ENCODE measurements around the gene LRRC46. TPM values are rescaled to one million over a fixed set of nuclear protein-coding genes. Genes with fewer than 3 reads are reported as not detected.

LRRC46 gene
- total RNA-seq: 0.25 TPM in 1 of 2 replicates, not detected in the other

GRCh38 chr17:47831003-47831933 lies at the start of gene LRRC46, which contains the start of gene MRPL10:
LRRC46 (plus strand) TSS chr17:47831670; CDS start chr17:47831990, 320 bp downstream.
MRPL10 (minus strand) TSS chr17:47831541; CDS start chr17:47831511, 30 bp downstream.

GRCh38 chr17:47821424-47822391 lies 9.8 kb upstream of the LRRC46 start, which contains the start of gene OSBPL7:
OSBPL7 (minus strand) TSS chr17:47821794; CDS start chr17:47820278, 1,516 bp downstream.

GRCh38 chr17:47840742-47841487 lies 9.4 kb downstream of the LRRC46 start, which contains the start of gene SCRN2:
SCRN2 (minus strand) TSS chr17:47841273; CDS start chr17:47840843, 430 bp downstream.

GRCh38 chr17:47850692-47851573 lies 19.5 kb downstream of the LRRC46 start, which contains the start of gene SP6:
SP6 (minus strand) TSS chr17:47851163; CDS start chr17:47848429, 2,734 bp downstream.

Other genes starting within 250 kb of the LRRC46 start
- gene KPNB1, start 181.8 kb upstream of the LRRC46 start, total RNA-seq: 199 and 222 TPM in 2 replicates
- 8.7 and 9.1 TPM in 2 replicates for gene TBKBP1, start 137.5 kb upstream of the LRRC46 start, total RNA-seq
- gene TBX21, start 98.4 kb upstream of the LRRC46 start, total RNA-seq: not detected in 2 replicates
- gene OSBPL7, start 9.9 kb upstream of the LRRC46 start, total RNA-seq: 4.4 and 5.2 TPM in 2 replicates
- gene MRPL10, start 129 bp upstream of the LRRC46 start, total RNA-seq: 30.7 and 35.0 TPM in 2 replicates
- 29.3 and 31.5 TPM in 2 replicates for gene SCRN2, start 9.6 kb downstream of the LRRC46 start, total RNA-seq
- gene SP6, start 19.5 kb downstream of the LRRC46 start, total RNA-seq: 0.25 and 0.78 TPM in 2 replicates
- gene SP2, start 64.6 kb downstream of the LRRC46 start, total RNA-seq: 3.0 and 5.4 TPM in 2 replicates
- 23.5 and 25.4 TPM in 2 replicates for gene PNPO, start 109.9 kb downstream of the LRRC46 start, total RNA-seq
- not detected in 2 replicates for gene PRR15L, start 126.2 kb downstream of the LRRC46 start, total RNA-seq
- 55.2 and 56.6 TPM in 2 replicates for gene CDK5RAP3, start 139.4 kb downstream of the LRRC46 start, total RNA-seq
- 50.2 and 55.9 TPM in 2 replicates for gene COPZ2, start 206.1 kb downstream of the LRRC46 start, total RNA-seq
- 59.9 and 63.1 TPM in 2 replicates for gene NFE2L1, start 216.7 kb downstream of the LRRC46 start, total RNA-seq

All from cardiac ventricle fibroblast (primary cell).